Activated CD8-positive, alpha-beta memory T cell treated with anti-CD3 and anti-CD28 coated beads, Interleukin-2, amount 50 U/mL, for 4 hours (primary cell): ENCODE measurements around the gene CXCL9.

ENCODE experiments used
- DNase-seq: peaks from one replicate; pipeline ENCODE4 v3.0.0-alpha.2; 2020

The CXCL9 gene

DNA sequence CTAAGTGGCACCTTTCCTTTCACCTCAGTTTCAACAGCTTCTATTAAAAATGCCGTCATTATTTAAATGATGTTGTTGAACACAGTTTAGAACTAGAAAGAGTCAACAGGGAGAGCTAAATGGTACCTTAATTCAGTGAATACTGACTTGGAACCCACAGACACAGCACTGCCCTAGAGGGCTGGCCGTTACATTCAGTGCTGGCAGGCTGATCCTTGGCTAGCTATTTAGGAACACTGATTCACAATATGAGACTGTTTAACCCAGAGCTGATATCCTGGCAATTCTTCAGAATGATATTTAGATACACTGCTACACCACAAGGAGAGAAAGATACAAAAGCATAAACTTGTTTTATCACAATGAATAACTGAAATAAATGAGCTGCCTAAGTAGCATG is 53.8 kb downstream of the CXCL9 start:
- no peak for DNase-seq
